Left cardiac atrium (tissue), 4 donors: Measurements from ENCODE around the gene ZFYVE28. TPM values are rescaled to one million over a fixed set of nuclear protein-coding genes. Genes with fewer than 3 reads are reported as not detected.
"Not testable (repeated sequence)": the region's sequence is repeated elsewhere in the genome, so short reads cannot be mapped to it uniquely, and the experiment has no call there.

ENCODE experiments used
- ATAC-seq, 2 donors: fragments of 200-7000 bp; cut with Tn5 transposase; one replicate each; pipeline ENCODE4 v1.9.1; 2020; ENCODE audit warnings: mild to moderate bottlenecking in 2 of 2, moderate library complexity in 2 of 2
- DNase-seq: peaks from one replicate; pipeline ENCODE4 v3.0.0-alpha.2; 2020
- intact Hi-C, 2 donors: fragments of 100-400 bp; cut with DNase I; formaldehyde crosslinking; loops; one replicate each; pipeline versions ENCODE4 v1.14.1 to v1.15.1; 2022 to 2023
- long read RNA-seq: library from polyadenylated mRNA; unstranded; transcript quantifications from one replicate; pipeline ENCODE4 v2.0.0, GENCODE V29; 2021
- total RNA-seq, 2 donors: library from RNA; stranded (reverse); fragmentation: NEBNext Ultra II Directional; extraction: Animal tissue kit (Norgen Biotek cat#: 25700); gene quantifications; one replicate each; pipeline ENCODE4 v1.2.1, GENCODE V29; 2021
- donor health status: DM: no; HTN: yes; CAD: no.
- donor health status: DM: no; HTN: yes; CAD: no; lungs with severe emphysema.
- donor health status: DM: yes; HTN: yes; CAD: no.
- donor health status: Dilated cardiomyopathy.

Gene ZFYVE28
- total RNA-seq: 1 to 10 TPM; 5.2 to 7.2 TPM
- long read RNA-seq, partial matches to known transcripts: 3 of 5 reads
- long read RNA-seq, other reads (novel, unspliced or antisense): 1 of 5 reads

DNA sequence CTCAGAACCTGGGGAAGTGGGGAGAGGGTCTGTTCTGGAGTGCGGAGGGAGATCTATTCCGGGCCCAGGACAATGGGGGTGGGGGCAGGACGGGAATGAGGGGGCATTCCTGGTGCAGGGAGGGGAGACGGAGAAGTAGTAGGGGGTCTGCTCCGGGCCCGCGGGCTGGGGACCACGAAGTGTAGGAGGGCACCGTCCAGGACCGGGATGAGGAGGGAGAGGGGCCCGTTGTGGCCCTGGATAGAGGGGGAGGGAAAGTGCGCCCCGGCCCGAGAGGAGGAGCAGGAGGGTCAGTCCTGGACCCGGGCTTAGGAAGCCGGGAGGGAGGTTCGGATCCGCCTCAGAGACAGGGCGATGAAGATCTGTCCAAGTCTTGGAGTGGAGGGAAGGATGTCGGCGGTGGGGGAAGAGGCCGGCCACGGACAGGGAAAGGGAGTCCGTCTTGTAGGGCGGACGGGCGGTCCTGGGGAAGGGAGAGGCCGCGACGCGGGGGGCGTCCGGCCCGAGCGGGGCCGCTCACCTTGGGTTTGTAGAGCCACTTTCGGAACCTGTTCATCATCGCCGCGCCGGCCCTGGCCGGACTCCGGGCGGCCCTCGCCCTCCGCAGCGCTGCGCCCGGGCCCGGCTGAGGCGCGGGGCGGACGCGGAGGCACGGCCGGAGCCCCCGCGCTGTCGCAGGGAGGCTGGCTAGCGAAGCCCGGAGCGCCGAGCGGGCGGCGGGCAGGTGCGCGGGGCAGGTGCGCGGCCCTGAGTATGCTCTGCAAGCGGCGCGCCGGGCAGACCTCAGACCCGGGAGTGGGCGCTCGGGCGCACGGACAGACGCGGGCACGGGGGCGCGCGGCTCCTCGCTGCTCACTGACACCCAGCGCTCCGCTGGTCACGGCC lies at the start of gene ZFYVE28:
ZFYVE28 (minus strand) TSS at position 881 of the 885 bp plus-strand sequence; CDS start at position 559, 322 bp downstream.
- intact Hi-C loops: loop anchor here (10.0 kb wide), 2 partner anchors 153 to 173 kb away; partner anchors contain the start of genes HAUS3 (in 1 of the 2), MXD4 (in 1 of the 2) and POLN (in 1 of the 2)

DNA sequence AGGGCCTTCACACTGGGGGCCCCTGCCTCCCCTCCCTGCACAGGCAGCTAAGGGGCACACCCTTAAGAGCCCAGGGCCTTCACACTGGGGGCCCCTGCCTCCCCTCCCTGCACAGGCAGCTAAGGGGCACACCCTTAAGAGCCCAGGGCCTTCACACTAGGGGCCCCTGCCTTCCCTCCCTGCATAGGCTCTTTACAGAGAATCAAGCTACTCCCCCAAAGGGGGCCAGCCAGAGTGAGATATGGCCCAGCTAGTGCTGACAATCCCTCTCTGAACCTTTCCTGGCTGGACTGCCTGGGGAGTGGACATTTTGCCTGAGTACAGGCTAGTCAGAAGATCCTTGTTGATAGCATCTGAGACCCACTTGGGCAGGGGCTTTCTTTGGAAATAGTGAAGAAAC lies 47.1 kb upstream of the ZFYVE28 start:
- ATAC-seq, DNase-seq: not testable (repeated sequence)
- intact Hi-C loops: loop anchor here in 1 of 2 donors (10.0 kb wide), 1 partner anchor 69 kb away; the partner anchor contains the start of gene FAM193A

More for the DNA sequence above, at the start of gene ZFYVE28:
- ATAC-seq (peak in 1 of 2 donors; percentile 0), DNase-seq (no peak)

DNA sequence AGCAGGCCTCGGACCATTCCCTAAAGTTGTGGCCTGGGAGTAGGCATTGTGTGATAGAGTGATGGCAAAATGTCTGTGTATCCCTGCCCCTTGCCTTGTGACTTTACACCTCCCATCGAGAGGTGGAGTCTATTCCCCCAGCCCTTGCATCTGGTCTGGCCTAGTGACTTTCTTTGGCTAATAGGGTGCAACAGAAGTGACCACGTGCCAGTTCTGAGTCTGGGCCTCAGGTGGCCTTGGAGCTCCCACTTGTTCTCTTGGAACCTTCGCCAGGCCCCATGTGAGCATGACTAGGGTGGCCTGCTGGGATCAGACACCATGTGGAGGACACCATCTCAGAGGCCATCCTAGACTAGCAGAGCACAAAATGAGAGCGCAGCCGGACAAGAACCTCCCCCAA lies 46.6 kb upstream of the ZFYVE28 start:
- ATAC-seq (no peak), DNase-seq (no peak)
- intact Hi-C loops: loop anchor here in 1 of 2 donors (10.0 kb wide), 1 partner anchor 70 kb away; the partner anchor contains the start of gene FAM193A

DNA sequence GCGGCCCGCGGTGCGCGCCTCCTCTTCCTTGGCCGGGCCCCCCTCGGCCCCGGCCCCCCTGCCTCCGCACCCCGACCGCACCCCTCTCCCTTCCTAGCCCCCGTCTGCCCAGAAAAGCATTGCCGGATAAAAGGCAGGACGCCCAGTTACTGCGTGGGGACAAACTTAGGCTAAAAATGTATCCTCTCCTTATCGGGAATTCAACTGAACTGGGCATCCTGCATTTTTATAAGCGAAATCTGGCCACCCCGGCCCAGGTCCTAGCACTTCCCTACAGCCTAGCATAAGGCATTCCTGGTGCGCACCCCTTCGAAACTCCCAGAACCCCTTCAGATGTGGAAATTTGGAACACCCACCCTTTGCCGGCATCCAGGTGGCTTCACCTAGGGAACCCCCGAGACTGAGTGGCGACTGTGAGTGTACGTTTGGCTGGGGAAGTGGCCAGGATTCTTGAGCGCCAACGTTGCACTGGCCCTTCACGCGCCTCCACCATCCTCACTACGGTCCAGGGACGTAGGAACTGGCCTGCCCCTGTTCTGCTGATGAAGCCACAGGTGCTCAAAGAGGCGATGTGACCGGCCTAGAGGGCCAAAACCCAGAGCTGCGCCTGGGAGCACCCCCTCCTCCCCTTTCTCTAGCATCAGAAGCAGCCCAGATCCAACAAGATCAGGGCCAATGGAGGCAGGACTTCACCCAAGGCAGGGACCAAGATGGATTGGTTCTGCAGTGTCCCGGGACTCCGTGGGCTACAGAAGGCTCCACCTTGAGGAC lies 44.7 kb upstream of the ZFYVE28 start:
- intact Hi-C loops: loop anchor here (5.0 to 10.0 kb wide), 2 partner anchors 72 to 241 kb away; partner anchors contain the start of gene FAM193A (in 1 of the 2)
- ATAC-seq (peak in 1 of 2 donors; percentile 5), DNase-seq (no peak)

DNA sequence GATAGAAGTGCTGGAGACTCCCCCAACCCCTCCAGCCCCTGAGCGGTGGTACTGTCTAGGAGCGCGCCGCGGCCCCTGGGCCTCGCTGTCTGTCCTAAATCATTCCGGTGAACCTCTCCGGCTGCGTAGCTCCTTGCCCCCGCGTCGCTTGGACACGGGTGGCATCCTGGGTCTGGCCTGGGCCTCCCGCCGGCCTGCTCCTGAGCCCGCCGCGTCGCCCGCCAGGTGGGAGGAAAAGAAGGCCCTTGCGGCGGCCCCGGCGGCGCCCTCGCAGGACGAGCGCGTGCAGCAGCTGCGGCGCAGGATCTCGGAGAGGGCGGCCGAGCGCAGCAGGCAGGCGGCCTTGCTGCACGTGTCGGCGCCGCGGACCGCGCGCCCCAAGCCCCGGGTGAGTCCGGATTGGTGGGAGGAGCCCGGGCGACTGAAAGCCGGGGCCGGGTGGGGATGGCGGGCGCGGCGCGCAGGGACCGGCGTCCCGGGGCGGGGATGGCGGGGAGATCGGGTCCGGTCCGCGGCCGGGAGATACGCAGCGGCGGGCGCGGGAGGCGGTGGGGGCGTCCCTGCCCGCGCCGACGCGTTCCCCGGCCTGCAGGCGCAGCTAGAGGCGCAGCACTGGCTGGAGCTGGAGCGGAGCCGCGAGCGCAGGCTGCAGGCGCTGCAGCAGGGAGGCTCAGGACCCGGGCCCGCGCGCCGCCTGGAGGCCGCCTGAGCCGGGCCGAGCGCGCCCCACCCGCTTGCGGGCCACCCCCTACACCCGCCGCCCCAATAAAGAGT lies 44.0 kb upstream of the ZFYVE28 start:
- peak; percentile 96 to 98 for ATAC-seq
- intact Hi-C loops: loop anchor here (5.0 to 10.0 kb wide), 2 partner anchors 72 to 240 kb away; partner anchors contain the start of gene FAM193A (in 1 of the 2)
- peak; percentile 75 for DNase-seq

DNA sequence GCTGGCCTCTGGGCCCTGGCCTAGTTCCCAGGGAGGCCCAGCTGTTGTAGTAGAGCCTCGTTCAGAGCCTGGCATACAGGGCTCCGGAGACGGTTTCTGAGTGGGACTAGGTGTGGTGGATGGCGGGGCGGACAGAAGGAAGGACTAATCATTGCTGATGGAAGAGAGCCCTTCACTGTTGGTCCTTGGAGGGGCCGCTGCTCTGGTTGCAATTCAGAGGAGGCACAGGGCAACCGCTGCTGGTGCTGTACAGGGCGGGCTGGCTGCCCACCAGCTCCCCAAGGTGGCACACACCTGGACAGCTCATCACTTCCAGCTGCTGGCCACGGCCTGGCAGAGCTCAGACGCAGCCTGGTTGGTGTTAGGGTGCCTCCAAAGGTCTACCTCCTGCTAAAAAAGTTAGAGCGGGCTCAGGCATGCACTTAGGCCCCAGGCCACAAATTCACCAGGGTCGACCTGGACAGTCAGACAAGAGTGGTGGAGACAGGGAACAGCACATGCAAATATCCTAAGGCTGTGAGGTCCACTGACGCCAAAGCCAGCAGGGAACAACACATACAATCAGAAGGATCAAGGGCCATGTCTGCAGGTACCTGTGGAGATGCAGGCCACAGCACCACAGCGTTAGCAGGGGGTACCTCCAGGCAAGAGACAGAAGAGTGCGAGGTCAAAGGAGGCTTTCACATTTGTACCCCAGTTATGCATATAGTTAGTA lies 43.0 kb upstream of the ZFYVE28 start:
- DNase-seq: no peak
- intact Hi-C loops: loop anchor here (5.0 to 10.0 kb wide), 2 partner anchors 73 to 239 kb away; partner anchors contain the start of gene FAM193A (in 1 of the 2)

DNA sequence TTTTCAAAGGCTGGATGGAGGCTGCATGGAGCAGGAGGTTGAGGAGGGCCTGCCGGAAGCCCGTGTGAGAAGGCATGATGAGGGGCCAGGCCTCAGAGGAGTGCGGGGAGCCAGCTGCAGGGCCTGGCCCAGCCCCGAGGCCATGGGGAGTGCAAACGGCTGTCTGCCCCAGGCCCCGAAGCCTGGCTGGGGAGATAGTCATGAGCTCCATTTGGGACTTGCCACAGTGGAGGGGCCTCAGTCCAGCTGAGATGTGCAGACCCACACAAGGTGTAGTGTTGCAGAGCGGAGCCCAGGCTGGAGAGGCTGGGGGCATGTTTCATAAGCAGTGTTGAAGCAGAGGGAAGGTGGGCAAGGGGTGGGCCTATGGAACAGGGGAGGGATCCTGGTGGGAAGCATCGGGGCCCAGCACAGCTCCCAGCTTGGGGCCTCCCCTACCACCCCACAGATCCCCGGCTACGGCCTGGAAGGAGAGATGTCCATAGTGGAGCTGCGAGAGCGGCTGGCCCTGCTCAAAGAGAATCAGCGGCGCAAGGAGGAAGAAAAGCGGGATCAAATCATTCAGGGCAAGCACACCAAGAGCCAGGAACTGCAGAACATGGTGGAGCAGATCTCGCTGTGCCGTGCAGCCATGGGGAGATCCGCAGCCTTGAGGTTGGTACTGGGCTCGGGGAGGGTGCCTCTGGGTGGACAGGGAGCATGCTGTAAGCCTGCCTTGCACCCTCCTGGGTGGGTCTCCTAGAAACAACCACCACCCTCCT lies 41.3 kb upstream of the ZFYVE28 start:
- DNase-seq (no peak), ATAC-seq (no peak)
- intact Hi-C loops: loop anchor here (5.0 to 10.0 kb wide), 2 partner anchors 75 to 237 kb away; partner anchors contain the start of gene FAM193A (in 1 of the 2)

More for the DNA sequence above, 43.0 kb upstream of the ZFYVE28 start:
- no peak for ATAC-seq

DNA sequence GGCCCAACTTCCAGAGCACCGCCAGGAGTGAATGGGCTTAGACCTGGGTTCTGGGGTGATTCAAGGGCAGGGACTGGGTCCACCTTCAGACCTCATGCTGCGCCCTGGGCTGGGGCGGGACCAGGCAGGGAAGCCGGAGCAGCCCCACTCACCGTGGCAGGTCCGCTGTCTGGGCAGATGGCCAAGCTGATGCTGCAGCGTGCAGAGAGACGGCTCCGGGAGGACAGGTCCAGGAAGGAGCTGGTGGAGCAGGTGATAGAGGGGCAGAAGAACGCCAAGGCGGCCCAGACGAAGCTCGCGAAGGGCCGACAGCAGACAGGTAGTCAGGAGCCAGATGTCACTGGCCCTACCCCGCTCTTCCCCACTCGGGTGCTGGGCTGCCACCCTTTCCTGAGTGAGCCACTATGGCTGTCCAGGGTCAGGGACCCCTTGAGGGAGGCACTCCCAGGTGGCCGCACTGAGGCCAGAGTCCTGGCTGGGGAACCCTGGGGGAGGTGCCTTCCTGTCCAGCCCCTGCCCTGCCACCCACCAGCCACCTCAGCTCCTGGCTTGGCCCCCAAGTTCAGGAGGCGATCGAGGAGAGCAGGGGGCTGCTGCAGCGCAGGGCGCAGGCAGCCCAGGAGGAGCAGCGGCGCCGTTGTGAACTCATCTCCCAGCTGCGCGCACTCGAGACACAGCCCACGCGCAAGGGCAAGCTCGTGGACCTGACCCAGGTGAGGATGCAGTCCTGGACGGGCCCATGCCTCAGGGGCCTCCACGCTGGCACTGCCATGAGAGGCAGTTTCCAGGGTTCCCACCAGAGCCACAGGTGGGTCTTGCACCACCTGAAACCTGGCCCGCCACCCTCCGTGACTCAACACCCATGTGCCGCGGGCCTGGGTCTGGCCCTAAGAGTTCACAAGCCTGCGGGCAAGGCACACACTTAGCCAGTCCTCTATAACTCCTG lies 40.4 kb upstream of the ZFYVE28 start:
- ATAC-seq: no peak
- intact Hi-C loops: no loop called here

DNA sequence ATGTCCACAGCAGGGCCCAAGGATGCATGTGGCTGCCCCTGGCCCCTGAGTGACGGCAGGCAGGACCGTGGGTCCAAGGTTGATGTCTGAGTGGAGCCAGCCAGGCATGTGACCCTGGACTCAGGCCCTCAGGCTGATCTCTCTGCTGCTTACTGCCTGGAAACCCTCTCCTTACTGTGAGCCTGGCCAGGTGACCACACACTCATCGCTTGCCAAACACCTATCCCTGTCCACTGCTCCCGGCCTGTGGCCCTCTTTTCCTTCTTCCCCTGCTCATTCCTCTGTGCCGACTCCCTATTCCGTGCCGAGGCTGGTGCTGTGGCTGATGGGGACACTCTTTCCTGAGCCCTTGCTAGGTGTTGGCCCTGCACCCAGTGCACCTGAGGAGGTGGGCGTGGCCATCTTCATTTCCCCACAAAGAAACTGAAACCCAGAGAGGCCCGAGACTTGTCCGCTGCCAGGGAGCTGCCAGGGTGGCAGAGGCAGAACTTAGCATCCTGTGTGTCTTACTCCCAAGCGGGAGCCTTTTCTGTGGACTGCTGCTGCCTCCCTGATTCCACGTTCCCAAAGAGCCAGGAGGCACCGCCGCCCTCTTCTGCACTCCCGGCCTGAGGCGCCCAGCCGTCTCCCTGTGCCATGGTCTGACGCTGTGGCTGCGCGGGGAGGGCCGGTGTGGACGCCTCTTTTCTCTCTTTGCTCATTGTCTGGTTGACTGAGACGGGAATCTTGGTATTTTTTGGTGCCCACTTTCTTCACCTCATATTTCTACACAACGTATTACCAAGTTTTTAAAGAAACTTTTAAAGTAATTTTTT lies 39.2 kb upstream of the ZFYVE28 start:
- DNase-seq (no peak), ATAC-seq (no peak)
- intact Hi-C loops: no loop called here

More for the DNA sequence above, 40.4 kb upstream of the ZFYVE28 start:
- DNase-seq: no peak

DNA sequence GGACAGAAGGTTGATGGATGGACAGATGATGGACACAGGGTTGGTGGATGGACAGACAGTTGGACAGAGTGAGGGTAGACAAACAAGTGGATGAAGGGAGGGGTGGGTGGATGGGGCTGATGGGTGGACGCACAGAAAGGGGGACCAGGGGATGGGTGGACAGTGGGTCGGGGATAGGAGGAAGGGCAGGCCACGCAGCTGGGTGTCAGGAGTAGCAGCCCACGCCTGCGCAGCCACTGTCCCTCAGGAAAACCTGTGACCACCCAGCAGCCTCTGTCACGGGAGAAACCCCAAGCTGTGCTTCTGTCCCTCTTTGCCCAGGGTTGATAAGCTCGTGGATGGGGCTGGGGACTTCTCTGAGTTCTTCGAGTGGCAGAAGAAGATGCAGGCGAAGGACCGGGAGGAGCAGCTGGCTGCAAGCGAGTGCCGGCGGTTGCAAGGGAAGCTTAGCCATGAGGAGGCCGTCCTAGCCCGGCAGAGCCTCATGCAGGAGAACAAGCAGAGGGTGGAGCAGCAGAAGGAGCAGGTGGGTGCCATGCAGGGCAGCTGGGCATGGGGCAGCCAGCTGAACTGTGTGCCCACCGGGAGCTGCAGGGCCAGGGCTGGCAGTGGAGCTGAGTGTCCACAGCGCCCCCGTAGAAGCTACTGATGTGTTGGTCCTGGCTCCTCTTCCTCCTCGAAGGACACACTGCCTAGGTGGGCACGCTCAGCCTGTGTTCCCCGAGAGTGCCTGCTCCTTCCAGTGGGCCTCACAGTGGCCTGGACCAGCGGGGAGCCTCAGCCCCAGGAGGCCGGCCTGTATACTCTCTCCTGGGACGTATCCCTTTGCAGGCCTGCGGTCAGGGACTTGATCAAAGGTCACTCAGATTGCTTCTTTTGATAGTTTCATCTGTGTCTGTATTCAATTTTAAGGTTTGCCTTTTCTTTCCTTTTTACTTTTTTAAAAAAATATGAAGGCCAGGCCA lies 33.7 kb upstream of the ZFYVE28 start:
- ATAC-seq (no peak), DNase-seq (no peak)
- intact Hi-C loops: no loop called here

DNA sequence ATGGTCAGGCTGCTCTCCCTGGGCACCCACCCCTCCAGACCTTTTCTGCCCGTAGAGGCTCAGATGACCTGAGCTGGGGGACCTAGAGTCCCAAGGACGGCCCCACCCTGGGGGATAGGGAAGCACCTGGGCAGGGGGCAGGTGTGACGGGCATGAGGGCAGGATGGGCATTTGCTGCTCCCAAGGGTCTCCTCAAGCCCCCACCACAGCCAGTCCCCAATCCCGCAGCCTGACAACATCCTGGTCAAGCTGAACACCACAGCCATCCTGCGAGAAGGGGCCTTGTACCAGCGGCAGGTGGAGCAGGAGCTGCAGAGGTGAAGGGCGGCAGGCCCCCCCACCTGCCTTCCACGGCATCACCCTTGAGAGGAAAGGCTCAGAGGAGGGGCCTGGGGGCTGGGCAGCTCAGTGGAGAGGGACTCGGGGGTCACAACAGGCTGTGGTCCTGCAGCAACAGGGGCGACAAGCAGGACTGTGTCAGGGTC lies 32.6 kb upstream of the ZFYVE28 start:
- no peak for DNase-seq
- no peak for ATAC-seq
- intact Hi-C loops: no loop called here

DNA sequence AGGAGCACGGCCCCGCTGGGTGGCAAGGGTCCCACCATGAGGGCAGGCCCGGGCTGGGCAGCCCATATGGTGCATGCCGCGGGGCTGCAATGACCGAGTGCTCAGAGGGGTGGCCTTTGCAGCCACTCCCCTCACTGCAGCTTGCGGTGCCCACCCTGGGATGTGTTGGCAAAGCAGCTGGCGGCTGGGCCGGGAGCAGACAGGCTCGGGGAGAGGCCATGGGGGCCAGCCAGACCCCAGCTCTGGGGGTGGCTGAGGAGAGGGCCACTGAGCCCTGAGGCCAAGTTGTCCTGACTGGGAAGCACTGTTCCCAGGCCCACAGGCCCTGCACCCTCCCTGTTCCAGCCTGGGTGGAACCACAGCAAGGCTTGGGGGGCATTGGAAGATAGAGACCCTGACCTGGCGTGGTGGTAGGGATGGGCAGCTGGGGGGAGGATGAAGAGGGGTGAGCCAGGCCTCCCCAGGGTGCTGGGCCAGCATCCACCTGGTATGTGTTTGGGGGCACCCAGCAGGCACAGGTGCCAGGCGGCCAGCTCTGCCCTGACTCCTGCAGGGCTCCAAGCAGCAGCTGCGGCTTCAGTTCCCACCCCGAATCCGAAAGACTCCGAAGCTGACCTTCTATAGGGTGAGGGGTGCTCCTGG lies 32.1 kb upstream of the ZFYVE28 start:
- intact Hi-C loops: no loop called here
- no peak for DNase-seq
- no peak for ATAC-seq
